ENCODE results near the gene ZNF133. TPM values are rescaled to one million over a fixed set of nuclear protein-coding genes. Genes with fewer than 3 reads are reported as not detected.

ZNF133 gene
- total and polyA plus RNA-seq, 2 of the 13 experiments (the other 11 are each of a cell fraction or from before 2014, with no cell fraction given), result 23.5 to 26.7 TPM

DNA sequence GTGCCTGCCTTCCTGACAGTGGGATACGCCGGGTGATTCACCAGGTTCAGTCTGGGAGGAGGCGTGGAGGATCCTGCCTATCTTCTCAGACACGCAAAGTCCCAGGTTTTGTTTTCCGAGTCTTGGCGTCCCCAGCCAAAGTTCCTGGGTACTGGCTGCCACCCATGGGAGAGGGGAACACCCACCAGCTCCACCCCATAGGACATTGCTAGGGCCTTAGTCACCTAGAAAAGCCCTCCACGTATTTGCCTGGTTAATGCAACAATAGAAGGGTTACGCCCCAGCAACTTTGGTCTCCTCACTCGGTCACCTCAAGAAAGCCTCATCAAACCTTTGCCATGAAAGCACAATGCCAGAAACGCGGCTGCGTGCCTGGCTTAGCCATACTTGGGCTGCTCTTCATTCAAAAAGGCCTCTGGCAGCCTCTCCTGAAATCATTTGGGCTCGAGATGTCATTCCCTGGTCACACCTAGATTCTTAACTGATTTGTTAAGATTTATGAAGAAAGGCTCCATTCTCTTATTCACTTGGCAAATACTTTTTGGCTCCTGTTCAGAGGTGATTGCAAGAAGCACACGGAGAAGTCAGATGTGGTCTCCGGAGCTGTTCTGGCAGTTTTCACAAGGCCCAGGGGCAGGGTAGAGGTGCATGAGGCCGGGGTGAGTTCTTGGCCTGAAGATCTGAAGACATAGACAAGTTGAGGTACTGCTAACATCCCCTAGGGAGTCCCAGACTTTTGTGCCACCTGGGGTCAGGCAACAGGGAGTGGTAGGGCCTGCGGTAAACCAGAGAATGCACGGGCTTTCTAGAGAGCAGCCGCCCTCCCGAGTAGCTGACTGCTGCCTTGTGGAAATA is 35.5 kb upstream of the ZNF133 start:
- no peaks in the 10 kb centered on the region for H3K79me2 ChIP-seq (ENCODE audit: insufficient read depth, low read length)
- H3K9me3 ChIP-seq (ENCODE audit: low read length), result no peaks in the 10 kb centered on the region
- ChIA-PET POLR2A (no interaction called here), CTCF (ENCODE audit: low intra/inter-chr PET ratio, low total read pairs) (no interaction called here)
- H3K4me1 ChIP-seq (ENCODE audit: insufficient read depth, low read length), result peaks cover 8% of the 10 kb centered on the region
- no peak overlapping the region for H2AFZ ChIP-seq (ENCODE audit: low read length)
- FAIRE-seq (no peak), DNase-seq (ENCODE audit: low spot score) (no peak), ATAC-seq (no peak)
- no peak overlapping the region for H3K4me2 ChIP-seq (ENCODE audit: low read depth, low read length)
- no TSS peak for BruUV-seq (replicated peaks)
- WGBS (ENCODE audit: low lambda C conversion rate), result 50% methylated on average over 20 of the region's 20 CpGs
- in situ Hi-C loops (cut with HindIII; ENCODE audit: extremely low pct_ligation_motif_present, low pct_unique_long_range_greater_than_20kb), result loop anchor here (25.0 kb wide), 1 partner anchor 191 kb away; the partner anchor contains the start of gene OVOL2
- intact Hi-C loops (cut with micrococcal nuclease; ENCODE audit: unreplicated experiment), result no loop called here
- peaks cover 2 to 34% of the 10 kb centered on the region in 2 experiments; a peak in 3 of 5 replicates for H3K27me3 ChIP-seq (ENCODE audit: control insufficient read depth in 1 of 2, insufficient read depth in 2 of 2, low read length in 2 of 2)
- H3K27ac ChIP-seq (ENCODE audit: extremely low read length, insufficient read depth, low read length), result no peak overlapping the region
- no peaks in the 10 kb centered on the region for H4K20me1 ChIP-seq (ENCODE audit: insufficient read depth, low read length)
- H3K36me3 ChIP-seq (replicated peaks in 1 of 2; ENCODE audit: control insufficient read depth in 1 of 2, insufficient read depth in 2 of 2, low read length in 2 of 2), result no peaks in the 10 kb centered on the region
- H3K9ac ChIP-seq (ENCODE audit: insufficient read depth, low read depth, low read length), result no peak overlapping the region
- no peak overlapping the region for H3K4me3 ChIP-seq (replicated peaks in 1 of 3; ENCODE audit: insufficient read depth in 1 of 3, low read depth in 2 of 3, low read length in 3 of 3)
- TF ChIP-seq, protein P1, sequence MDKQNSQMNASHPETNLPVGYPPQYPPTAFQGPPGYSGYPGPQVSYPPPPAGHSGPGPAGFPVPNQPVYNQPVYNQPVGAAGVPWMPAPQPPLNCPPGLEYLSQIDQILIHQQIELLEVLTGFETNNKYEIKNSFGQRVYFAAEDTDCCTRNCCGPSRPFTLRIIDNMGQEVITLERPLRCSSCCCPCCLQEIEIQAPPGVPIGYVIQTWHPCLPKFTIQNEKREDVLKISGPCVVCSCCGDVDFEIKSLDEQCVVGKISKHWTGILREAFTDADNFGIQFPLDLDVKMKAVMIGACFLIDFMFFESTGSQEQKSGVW (CRISPR knock-in tag; IDR thresholded peaks at IDR 0.05; ENCODE audit: borderline replicate concordance), result no peak
- TF ChIP-seq FOXM1 (CRISPR knock-in tag; IDR thresholded peaks at IDR 0.05) (no peak), ZNF501 (CRISPR knock-in tag; IDR thresholded peaks at IDR 0.05) (no peak), STAG1 (CRISPR knock-in tag; IDR thresholded peaks at IDR 0.05) (no peak), KDM5A (IDR thresholded peaks at IDR 0.05; ENCODE audit: borderline replicate concordance, low read length) (no peak), BRCA1 (CRISPR knock-in tag; IDR thresholded peaks at IDR 0.05) (no peak)
- TF ChIP-seq, protein P2, sequence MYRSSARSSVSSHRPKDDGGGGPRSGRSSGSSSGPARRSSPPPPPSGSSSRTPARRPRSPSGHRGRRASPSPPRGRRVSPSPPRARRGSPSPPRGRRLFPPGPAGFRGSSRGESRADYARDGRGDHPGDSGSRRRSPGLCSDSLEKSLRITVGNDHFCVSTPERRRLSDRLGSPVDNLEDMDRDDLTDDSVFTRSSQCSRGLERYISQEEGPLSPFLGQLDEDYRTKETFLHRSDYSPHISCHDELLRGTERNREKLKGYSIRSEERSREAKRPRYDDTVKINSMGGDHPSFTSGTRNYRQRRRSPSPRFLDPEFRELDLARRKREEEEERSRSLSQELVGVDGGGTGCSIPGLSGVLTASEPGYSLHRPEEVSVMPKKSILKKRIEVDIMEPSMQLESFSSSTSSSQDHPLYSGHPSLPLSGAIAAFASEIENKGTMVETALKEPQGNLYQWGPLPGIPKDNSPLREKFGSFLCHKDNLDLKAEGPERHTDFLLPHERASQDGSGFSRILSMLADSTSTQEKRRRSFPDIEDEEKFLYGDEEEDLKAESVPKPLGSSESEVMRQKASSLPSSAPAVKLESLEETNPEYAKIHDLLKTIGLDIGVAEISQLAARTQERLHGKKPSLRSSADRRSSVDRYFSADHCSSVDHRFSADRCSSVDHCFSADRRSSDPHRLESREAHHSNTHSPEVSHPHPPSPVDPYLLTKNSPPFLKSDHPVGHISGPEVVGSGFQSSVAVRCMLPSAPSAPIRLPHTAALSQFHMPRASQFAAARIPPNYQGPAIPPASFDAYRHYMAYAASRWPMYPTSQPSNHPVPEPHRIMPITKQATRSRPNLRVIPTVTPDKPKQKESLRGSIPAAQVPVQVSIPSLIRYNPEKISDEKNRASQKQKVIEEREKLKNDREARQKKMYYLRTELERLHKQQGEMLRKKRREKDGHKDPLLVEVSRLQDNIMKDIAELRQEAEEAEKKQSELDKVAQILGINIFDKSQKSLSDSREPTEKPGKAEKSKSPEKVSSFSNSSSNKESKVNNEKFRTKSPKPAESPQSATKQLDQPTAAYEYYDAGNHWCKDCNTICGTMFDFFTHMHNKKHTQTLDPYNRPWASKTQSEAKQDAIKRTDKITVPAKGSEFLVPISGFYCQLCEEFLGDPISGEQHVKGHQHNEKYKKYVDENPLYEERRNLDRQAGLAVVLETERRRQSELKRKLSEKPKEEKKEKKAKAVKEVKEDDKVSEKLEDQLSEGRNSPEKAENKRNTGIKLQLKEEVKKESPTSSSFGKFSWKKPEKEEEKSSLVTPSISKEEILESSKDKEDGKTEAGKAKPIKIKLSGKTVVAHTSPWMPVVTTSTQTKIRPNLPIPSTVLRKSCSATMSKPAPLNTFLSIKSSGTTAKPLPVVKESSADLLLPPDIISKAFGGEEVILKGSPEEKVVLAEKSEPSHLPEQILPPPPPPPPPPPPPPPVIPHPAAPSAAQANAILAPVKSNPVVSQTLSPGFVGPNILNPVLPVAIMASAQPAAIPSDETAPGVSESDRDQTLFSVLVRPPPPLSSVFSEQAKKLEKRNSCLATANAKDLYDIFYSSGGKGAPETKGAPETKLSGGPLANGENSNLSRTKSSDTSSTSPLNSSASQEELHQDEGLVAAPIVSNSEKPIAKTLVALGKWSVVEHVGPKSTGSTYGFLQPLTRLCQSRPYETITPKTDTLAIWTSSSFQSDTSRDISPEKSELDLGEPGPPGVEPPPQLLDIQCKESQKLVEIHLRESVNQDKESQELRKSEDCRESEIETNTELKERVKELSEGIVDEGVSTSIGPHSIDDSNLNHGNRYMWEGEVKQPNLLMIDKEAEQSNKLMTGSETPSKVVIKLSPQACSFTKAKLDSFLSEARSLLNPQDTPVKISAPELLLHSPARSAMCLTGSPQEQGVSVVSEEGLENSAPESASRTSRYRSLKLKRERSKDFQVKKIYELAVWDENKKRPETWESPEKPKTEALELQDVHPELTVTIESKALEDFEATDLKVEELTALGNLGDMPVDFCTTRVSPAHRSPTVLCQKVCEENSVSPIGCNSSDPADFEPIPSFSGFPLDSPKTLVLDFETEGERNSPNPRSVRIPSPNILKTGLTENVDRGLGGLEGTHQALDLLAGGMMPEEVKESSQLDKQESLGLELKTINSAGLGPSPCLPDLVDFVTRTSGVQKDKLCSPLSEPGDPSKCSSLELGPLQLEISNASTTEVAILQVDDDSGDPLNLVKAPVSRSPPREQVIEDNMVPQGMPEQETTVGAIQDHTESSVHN (CRISPR knock-in tag; IDR thresholded peaks at IDR 0.05), result no peak
- TF ChIP-seq, protein P3, sequence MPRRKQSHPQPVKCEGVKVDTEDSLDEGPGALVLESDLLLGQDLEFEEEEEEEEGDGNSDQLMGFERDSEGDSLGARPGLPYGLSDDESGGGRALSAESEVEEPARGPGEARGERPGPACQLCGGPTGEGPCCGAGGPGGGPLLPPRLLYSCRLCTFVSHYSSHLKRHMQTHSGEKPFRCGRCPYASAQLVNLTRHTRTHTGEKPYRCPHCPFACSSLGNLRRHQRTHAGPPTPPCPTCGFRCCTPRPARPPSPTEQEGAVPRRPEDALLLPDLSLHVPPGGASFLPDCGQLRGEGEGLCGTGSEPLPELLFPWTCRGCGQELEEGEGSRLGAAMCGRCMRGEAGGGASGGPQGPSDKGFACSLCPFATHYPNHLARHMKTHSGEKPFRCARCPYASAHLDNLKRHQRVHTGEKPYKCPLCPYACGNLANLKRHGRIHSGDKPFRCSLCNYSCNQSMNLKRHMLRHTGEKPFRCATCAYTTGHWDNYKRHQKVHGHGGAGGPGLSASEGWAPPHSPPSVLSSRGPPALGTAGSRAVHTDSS (CRISPR knock-in tag; conservative IDR thresholded peaks at IDR 0.05), result no peak
- TF ChIP-seq, protein P4, sequence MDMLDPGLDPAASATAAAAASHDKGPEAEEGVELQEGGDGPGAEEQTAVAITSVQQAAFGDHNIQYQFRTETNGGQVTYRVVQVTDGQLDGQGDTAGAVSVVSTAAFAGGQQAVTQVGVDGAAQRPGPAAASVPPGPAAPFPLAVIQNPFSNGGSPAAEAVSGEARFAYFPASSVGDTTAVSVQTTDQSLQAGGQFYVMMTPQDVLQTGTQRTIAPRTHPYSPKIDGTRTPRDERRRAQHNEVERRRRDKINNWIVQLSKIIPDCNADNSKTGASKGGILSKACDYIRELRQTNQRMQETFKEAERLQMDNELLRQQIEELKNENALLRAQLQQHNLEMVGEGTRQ (IDR thresholded peaks at IDR 0.05; ENCODE audit: low read depth, low read length), result no peak
- TF ChIP-seq, protein P4 (CRISPR knock-in tag; IDR thresholded peaks at IDR 0.05; ENCODE audit: borderline replicate concordance), result no peak
